ENCODE measurements around the gene HTR3C.
"Not testable (repeated sequence)": the region's sequence is repeated elsewhere in the genome, so short reads cannot be mapped to it uniquely, and the experiment has no call there.

Gene HTR3C

GRCh38 chr3:184052767-184053166 is at the start of gene HTR3C:
Gene HTR3C, plus strand, starts transcription at chr3:184053047. Its CDS starts 34 bp downstream, at chr3:184053081.
- no peak for DNase-seq (ENCODE audit: low read depth in 3 of 3, low spot score in 1 of 3)

GRCh38 chr3:184003187-184003967 is 49.5 kb upstream of the HTR3C start:
- no peak for DNase-seq (ENCODE audit: low read depth in 3 of 3, low spot score in 1 of 3)

GRCh38 chr3:184004476-184004875 is 48.4 kb upstream of the HTR3C start:
- no peak for DNase-seq (ENCODE audit: low read depth in 3 of 3, low spot score in 1 of 3)

- no peak for DNase-seq (ENCODE audit: low read depth in 3 of 3, low spot score in 1 of 3)
These were observed 46.8 kb upstream of the HTR3C start for GRCh38 chr3:184005941-184006507.

- not testable (repeated sequence) for DNase-seq (ENCODE audit: low read depth in 3 of 3, low spot score in 1 of 3)
These were observed 45.6 kb upstream of the HTR3C start for GRCh38 chr3:184007143-184007813.

- DNase-seq (ENCODE audit: low read depth in 3 of 3, low spot score in 1 of 3) = no peak
These were observed 44.7 kb upstream of the HTR3C start for GRCh38 chr3:184008161-184008560.

GRCh38 chr3:184011230-184011876 is 41.5 kb upstream of the HTR3C start:
- no peak for DNase-seq (ENCODE audit: low read depth in 3 of 3, low spot score in 1 of 3)

GRCh38 chr3:184011937-184012889 is 40.6 kb upstream of the HTR3C start:
- no peak for DNase-seq (ENCODE audit: low read depth in 3 of 3, low spot score in 1 of 3)

- DNase-seq (ENCODE audit: low read depth in 3 of 3, low spot score in 1 of 3) = no peak
These were observed 37.3 kb upstream of the HTR3C start for GRCh38 chr3:184015381-184016019.

GRCh38 chr3:184016169-184016570 is 36.7 kb upstream of the HTR3C start:
- no peak for DNase-seq (ENCODE audit: low read depth in 3 of 3, low spot score in 1 of 3)

- DNase-seq (ENCODE audit: low read depth in 3 of 3, low spot score in 1 of 3) = peak in 2 of 3 donors; percentile 16 to 33
These were observed 35.8 kb upstream of the HTR3C start for GRCh38 chr3:184016811-184017671.

GRCh38 chr3:184017672-184018423 is 35.0 kb upstream of the HTR3C start, which contains the start of gene ABCC5:
Gene ABCC5, minus strand, starts transcription at chr3:184017884. Its CDS starts 3,492 bp downstream, at chr3:184014392.
- DNase-seq (ENCODE audit: low read depth in 3 of 3, low spot score in 1 of 3) = peak; percentile 48 to 67 (median 60)

- DNase-seq (ENCODE audit: low read depth in 3 of 3, low spot score in 1 of 3) = no peak
These were observed 34.3 kb upstream of the HTR3C start for GRCh38 chr3:184018424-184018973.

- DNase-seq (ENCODE audit: low read depth in 3 of 3, low spot score in 1 of 3) = no peak
These were observed 30.5 kb upstream of the HTR3C start for GRCh38 chr3:184022323-184022722.

- not testable (repeated sequence) for DNase-seq (ENCODE audit: low read depth in 3 of 3, low spot score in 1 of 3)
These were observed 27.6 kb upstream of the HTR3C start for GRCh38 chr3:184025256-184025655.

GRCh38 chr3:184028275-184028890 is 24.5 kb upstream of the HTR3C start:
- DNase-seq (ENCODE audit: low read depth in 3 of 3, low spot score in 1 of 3) = not testable (repeated sequence)

- DNase-seq (ENCODE audit: low read depth in 3 of 3, low spot score in 1 of 3) = no peak
These were observed 23.4 kb upstream of the HTR3C start for GRCh38 chr3:184029443-184029842.
